ENCODE data around the gene TBC1D9B. TPM values are rescaled to one million over a fixed set of nuclear protein-coding genes. Genes with fewer than 3 reads are reported as not detected.

TBC1D9B gene
- total RNA-seq, 1 experiment from 2014 or later: 127 TPM

- intact Hi-C loops (cut with micrococcal nuclease): no loop called here
- ATAC-seq: no peak
- Histone ChIP-seq H3K9ac (ENCODE audit: low read length) (no peak overlapping the region), H3K27me3 (ENCODE audit: insufficient read depth, low read length) (no peaks in the 10 kb centered on the region), H3K27ac (ENCODE audit: low read depth, low read length) (no peak overlapping the region), H3K4me1 (ENCODE audit: control insufficient read depth in 1 of 2, insufficient read depth in 2 of 2, low read length in 2 of 2) (peaks cover 10 to 21% of the 10 kb centered on the region in 2 experiments; a peak in 3 of 4 replicates), H2AFZ (ENCODE audit: low read depth, low read length, poor library complexity, severe bottlenecking) (no peak overlapping the region), H3K4me2 (ENCODE audit: low read length) (no peak overlapping the region), H3K79me2 (ENCODE audit: insufficient read depth, low read length) (no peaks in the 10 kb centered on the region), H3K9me2 (ENCODE audit: insufficient read depth) (no peaks in the 10 kb centered on the region), H3K9me3 (ENCODE audit: control insufficient read depth in 1 of 2, insufficient read depth in 1 of 2, low read depth in 1 of 2, low read length in 2 of 2) (no peaks in the 10 kb centered on the region), H3K4me3 (replicated peaks in 1 of 2; ENCODE audit: low read depth in 1 of 2, low read length in 2 of 2) (no peak overlapping the region), H3K36me3 (ENCODE audit: control insufficient read depth in 1 of 2, insufficient read depth in 2 of 2, low read length in 2 of 2) (no peaks in the 10 kb centered on the region), H4K20me1 (ENCODE audit: insufficient read depth) (no peaks in the 10 kb centered on the region)
- no peak for TF ChIP-seq POLR2AphosphoS5 (IDR thresholded peaks at IDR 0.05; ENCODE audit: low read depth, low read length)
- TF ChIP-seq ELF1 (IDR thresholded peaks at IDR 0.05; ENCODE audit: borderline replicate concordance, low read depth): no peak
- no peak for TF ChIP-seq CBX3 (IDR thresholded peaks at IDR 0.05; ENCODE audit: low read depth)
- no peak for TF ChIP-seq EZH2 (IDR thresholded peaks at IDR 0.05)
- no peak for TF ChIP-seq EZH2phosphoT487 (IDR thresholded peaks at IDR 0.05; ENCODE audit: borderline replicate concordance)
- ChIA-PET CTCF (no interaction called here), POLR2A (no interaction called here), RAD21 (ENCODE audit: low non-redundant PET in 1 of 2, low total read pairs in 2 of 2, uncharacterized antibody in 2 of 2, unreplicated experiment in 2 of 2) (no interaction called here)
- DNase-seq (ENCODE audit: low read depth, low spot score): no peak
- BruUV-seq (replicated peaks): no TSS peak
These were observed 4.7 kb upstream of the TBC1D9B start for GRCh38 chr5:179912386-179912785.

GRCh38 chr5:179909224-179909623 lies 1.5 kb upstream of the TBC1D9B start:
- H3K27me3 ChIP-seq (ENCODE audit: insufficient read depth, low read length): no peaks in the 10 kb centered on the region
- no peak overlapping the region for H3K9ac ChIP-seq (ENCODE audit: low read length)
- no peak overlapping the region for H3K4me3 ChIP-seq (replicated peaks in 1 of 2; ENCODE audit: low read depth in 1 of 2, low read length in 2 of 2)
- no peak overlapping the region for H2AFZ ChIP-seq (ENCODE audit: low read depth, low read length, poor library complexity, severe bottlenecking)
- peaks cover 29% of the 10 kb centered on the region for H3K79me2 ChIP-seq (ENCODE audit: insufficient read depth, low read length)
- H3K27ac ChIP-seq (ENCODE audit: low read depth, low read length): no peak overlapping the region
- ChIA-PET POLR2A (no interaction called here), RAD21 (ENCODE audit: low non-redundant PET in 1 of 2, low total read pairs in 2 of 2, uncharacterized antibody in 2 of 2, unreplicated experiment in 2 of 2) (no interaction called here), CTCF (interaction anchor here (1.9 kb wide), 1 partner anchor 107 kb away, joined by 4 read pairs; no protein-coding TSS in a partner anchor)
- no peaks in the 10 kb centered on the region for H4K20me1 ChIP-seq (ENCODE audit: insufficient read depth)
- no TSS peak for BruUV-seq (replicated peaks)
- peaks cover 0 to 8% of the 10 kb centered on the region in 2 experiments; a peak in 1 of 4 replicates for H3K36me3 ChIP-seq (ENCODE audit: control insufficient read depth in 1 of 2, insufficient read depth in 2 of 2, low read length in 2 of 2)
- no peak overlapping the region for H3K4me2 ChIP-seq (ENCODE audit: low read length)
- TF ChIP-seq, protein P1, sequence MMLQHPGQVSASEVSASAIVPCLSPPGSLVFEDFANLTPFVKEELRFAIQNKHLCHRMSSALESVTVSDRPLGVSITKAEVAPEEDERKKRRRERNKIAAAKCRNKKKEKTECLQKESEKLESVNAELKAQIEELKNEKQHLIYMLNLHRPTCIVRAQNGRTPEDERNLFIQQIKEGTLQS (IDR thresholded peaks at IDR 0.05): no peak
- TF ChIP-seq ZFX (IDR thresholded peaks at IDR 0.05) (no peak), YY1 (IDR thresholded peaks at IDR 0.05; ENCODE audit: extremely low read depth, insufficient replicate concordance, low read depth, low read length) (no peak), CBX3 (IDR thresholded peaks at IDR 0.05; ENCODE audit: low read depth) (no peak), POLR2A (IDR thresholded peaks at IDR 0.05; ENCODE audit: borderline replicate concordance, extremely low read depth, insufficient read depth, insufficient read length) (no peak), SIN3A (IDR thresholded peaks at IDR 0.05; ENCODE audit: low read depth) (no peak), ELF1 (IDR thresholded peaks at IDR 0.05; ENCODE audit: borderline replicate concordance, low read depth) (no peak)
- intact Hi-C loops (cut with micrococcal nuclease): loop anchor here (2.0 to 10.0 kb wide), 3 partner anchors 107 to 176 kb away; no protein-coding TSS in a partner anchor
- H3K4me1 ChIP-seq (ENCODE audit: control insufficient read depth in 1 of 2, insufficient read depth in 2 of 2, low read length in 2 of 2): peaks cover 12 to 26% of the 10 kb centered on the region in 2 experiments; a peak in 3 of 4 replicates
- H3K9me2 ChIP-seq (ENCODE audit: insufficient read depth): no peaks in the 10 kb centered on the region
- DNase-seq (ENCODE audit: low read depth, low spot score) (no peak), ATAC-seq (no peak)
- H3K9me3 ChIP-seq (ENCODE audit: control insufficient read depth in 1 of 2, insufficient read depth in 1 of 2, low read depth in 1 of 2, low read length in 2 of 2): no peaks in the 10 kb centered on the region

Data from HCT116 (cell line).